Uterus (tissue), 4 donors: ENCODE results near the gene ASB14. TPM values are rescaled to one million over a fixed set of nuclear protein-coding genes. Genes with fewer than 3 reads are reported as not detected.
"Not testable (repeated sequence)": the region's sequence is repeated elsewhere in the genome, so short reads cannot be mapped to it uniquely, and the experiment has no call there.

Experiments
- DNase-seq, 2 donors: peaks; one replicate each; pipeline ENCODE4 v3.0.0-alpha.2; 2019 to 2020
- H3K27ac ChIP-seq, 2 donors: fragments of 200-600 bp; sonication (generic); 1 replicate in 1 of 2; 2 replicates in 1 of 2; pipeline ENCODE4 v1.5.1; 2016 to 2018
- H3K27me3 ChIP-seq, 2 donors: fragments of 200-600 bp; sonication (generic); one replicate each; pipeline ENCODE4 v1.5.1; 2018 to 2019; ENCODE audit warnings: control low read depth in 1 of 2
- H3K36me3 ChIP-seq, 2 donors: fragments of 200-600 bp; sonication (generic); one replicate each; pipeline ENCODE4 v1.5.1; 2019; ENCODE audit warnings: control low read depth in 1 of 2
- H3K4me1 ChIP-seq, 2 donors: fragments of 200-600 bp; sonication (generic); one replicate each; pipeline ENCODE4 v1.5.1; 2018 to 2019; ENCODE audit warnings: control low read depth in 1 of 2
- H3K4me3 ChIP-seq, 2 donors: fragments of 200-600 bp; sonication (generic); 1 replicate in 1 of 2; 2 replicates in 1 of 2; pipeline ENCODE4 v1.5.1; 2018 to 2019; ENCODE audit warnings: mild to moderate bottlenecking in 1 of 2
- H3K9me3 ChIP-seq, 2 donors: fragments of 200-600 bp; sonication (generic); one replicate each; pipeline ENCODE4 v1.5.1; 2019; ENCODE audit warnings: control low read depth in 1 of 2
- CTCF ChIP-seq, 4 experiments: fragments of 200-600 bp in 2 of 4; fragments of 450-650 bp in 2 of 4; sonication (generic) in 2 of 4; IDR thresholded peaks; one replicate each; pipeline ENCODE4 v1.5.1; 2016 to 2019; ENCODE audit warnings: antibody characterized with exemption in 4 of 4, mild to moderate bottlenecking in 2 of 4, moderate library complexity in 1 of 4
- POLR2A ChIP-seq, 2 donors: fragments of 450-650 bp; IDR thresholded peaks; one replicate each; pipeline ENCODE4 v1.6.1; 2016; ENCODE audit warnings: antibody characterized with exemption in 2 of 2, mild to moderate bottlenecking in 1 of 2, moderate library complexity in 1 of 2
- intact Hi-C: fragments of 100-400 bp; cut with DNase I; formaldehyde crosslinking; loops from one replicate; pipeline ENCODE4 v1.15.1; 2023; ENCODE audit warnings: low total_unique reads
- total RNA-seq, 4 donors: library from RNA; depleted of rRNA in 3 of 4; stranded (reverse); fragments of >200 nt in 3 of 4; gene quantifications; one replicate each; pipeline versions ENCODE4 v1.1.0 to v1.2.4, GENCODE V29; 2014 to 2023
- donor health status: DM: yes; HTN: yes; CAD: no.

Gene ASB14
- total RNA-seq: under 1 TPM in 1 of 4 donors, not detected in 3; 0.28 TPM

DNA sequence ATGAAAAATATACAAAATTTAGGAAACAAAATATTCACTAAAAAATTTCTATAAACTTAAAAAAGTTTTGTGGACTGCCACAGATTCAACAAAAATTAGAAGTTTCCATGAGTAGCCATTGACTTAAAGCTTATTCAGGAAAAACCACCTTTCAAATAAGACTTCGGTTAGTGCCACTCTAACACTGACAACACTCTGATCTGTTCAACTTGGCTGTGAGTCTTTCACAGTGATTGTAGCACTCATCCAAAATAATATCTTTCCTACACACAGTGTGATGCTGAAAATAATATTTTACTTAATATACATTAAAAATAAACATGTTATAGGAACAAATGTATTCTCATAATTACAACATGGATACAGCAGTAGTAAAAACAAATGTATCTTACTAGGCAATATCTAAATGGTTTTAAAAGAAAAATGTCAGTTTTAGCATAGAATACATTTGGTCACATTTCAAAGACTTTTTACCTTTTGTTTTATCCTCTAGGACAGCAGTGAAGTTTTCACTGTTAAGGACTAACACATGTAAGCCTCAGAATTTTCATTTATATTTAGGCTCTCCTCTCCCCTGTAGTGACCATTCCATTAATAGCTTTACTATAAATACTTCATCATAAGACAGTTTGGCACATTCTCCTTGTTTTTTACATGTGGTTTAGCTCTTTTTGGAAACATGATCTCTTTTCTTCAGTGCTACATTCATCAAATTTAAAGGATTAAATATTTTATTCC is at the start of gene ASB14:
Gene ASB14 (minus strand): TSS at position 527 of the 738 bp plus-strand sequence. CDS start 652 bp downstream, outside the sequence.
- Histone ChIP-seq H3K4me1 (no peaks in the 10 kb centered on the region), H3K36me3 (no peaks in the 10 kb centered on the region), H3K4me3 (no peak within 1 kb of the TSS), H3K27ac (no peak within 1 kb of the TSS), H3K27me3 (no peaks in the 10 kb centered on the region), H3K9me3 (no peaks in the 10 kb centered on the region)
- intact Hi-C loops: no loop called here
- TF ChIP-seq POLR2A (IDR thresholded peaks at IDR 0.05) (no peak), CTCF (IDR thresholded peaks at IDR 0.05) (no peak)
- DNase-seq: no peak

DNA sequence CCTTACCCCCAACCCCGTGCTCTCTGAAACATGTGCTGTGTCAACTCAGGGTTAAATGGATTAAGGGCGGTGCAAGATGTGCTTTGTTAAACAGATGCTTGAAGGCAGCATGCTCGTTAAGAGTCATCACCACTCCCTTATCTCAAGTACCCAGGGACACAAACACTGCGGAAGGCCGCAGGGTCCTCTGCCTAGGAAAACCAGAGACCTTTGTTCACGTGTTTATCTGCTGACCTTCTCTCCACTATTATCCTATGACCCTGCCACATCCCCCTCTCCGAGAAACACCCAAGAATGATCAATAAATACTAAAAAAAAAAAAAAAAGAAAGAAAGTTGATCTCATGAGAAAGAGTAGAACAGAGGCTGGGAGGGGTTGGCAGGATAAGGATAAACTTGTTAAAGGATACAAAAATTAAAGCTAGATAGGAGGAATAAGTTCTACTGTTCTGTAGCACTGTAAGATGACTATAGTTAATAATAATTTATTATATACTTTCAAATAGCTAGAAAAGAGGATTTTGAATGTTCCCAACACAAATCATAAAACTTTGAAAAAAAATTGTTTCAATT is 46.7 kb upstream of the ASB14 start:
- H3K9me3 ChIP-seq, H3K36me3 ChIP-seq, H3K27ac ChIP-seq, H3K4me1 ChIP-seq, H3K27me3 ChIP-seq, H3K4me3 ChIP-seq, DNase-seq, intact Hi-C loops: not testable (repeated sequence)

DNA sequence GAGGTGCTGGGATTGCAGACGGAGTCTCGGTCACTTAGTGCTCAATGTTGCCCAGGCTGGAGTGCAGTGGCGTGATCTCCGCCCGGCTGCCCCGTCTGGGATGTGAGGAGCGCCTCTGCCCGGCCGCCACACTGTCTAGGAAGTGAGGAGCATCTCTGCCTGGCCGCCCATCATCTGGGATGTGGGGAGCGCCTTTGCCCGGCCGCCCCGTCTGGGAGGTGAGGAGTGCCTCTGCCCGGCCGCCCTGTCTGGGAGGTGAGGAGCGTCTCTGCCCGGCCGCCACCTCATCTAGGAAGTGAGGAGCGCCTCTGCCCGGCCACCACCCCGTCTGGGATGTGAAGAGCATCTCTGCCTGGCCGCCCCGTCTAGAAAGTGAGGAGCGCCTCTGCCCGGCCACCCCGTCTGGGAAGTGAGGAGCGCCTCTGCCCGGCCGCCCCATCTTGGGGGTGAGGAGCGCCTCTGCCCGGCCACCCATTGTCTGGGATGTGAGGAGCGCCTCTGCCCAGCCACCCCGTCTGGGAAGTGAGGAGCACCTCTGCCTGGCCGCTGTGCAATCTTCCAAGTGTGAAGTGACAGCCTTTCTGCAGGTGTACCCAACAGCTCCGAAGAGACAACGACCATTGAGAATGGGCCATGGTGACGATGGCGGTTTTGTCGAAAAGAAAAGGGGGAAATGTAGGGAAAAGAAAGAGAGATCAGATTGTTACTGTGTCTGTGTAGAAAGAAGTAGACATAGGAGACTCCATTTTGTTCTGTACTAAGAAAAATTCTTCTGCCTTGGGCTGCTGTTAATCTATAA is 46.0 kb upstream of the ASB14 start:
- H3K4me3 ChIP-seq, DNase-seq, H3K4me1 ChIP-seq, intact Hi-C loops, H3K27me3 ChIP-seq, H3K27ac ChIP-seq, H3K9me3 ChIP-seq, H3K36me3 ChIP-seq: not testable (repeated sequence)

- no peak for DNase-seq
- Histone ChIP-seq H3K36me3 (no peaks in the 10 kb centered on the region), H3K4me3 (no peak overlapping the region), H3K4me1 (no peaks in the 10 kb centered on the region), H3K9me3 (no peaks in the 10 kb centered on the region), H3K27me3 (no peaks in the 10 kb centered on the region), H3K27ac (no peak overlapping the region)
- TF ChIP-seq POLR2A (IDR thresholded peaks at IDR 0.05): no peak
- TF ChIP-seq CTCF (IDR thresholded peaks at IDR 0.05): no peak
- intact Hi-C loops: no loop called here
These were observed 42.9 kb upstream of the ASB14 start for GRCh38 chr3:57335283-57335938.

DNA sequence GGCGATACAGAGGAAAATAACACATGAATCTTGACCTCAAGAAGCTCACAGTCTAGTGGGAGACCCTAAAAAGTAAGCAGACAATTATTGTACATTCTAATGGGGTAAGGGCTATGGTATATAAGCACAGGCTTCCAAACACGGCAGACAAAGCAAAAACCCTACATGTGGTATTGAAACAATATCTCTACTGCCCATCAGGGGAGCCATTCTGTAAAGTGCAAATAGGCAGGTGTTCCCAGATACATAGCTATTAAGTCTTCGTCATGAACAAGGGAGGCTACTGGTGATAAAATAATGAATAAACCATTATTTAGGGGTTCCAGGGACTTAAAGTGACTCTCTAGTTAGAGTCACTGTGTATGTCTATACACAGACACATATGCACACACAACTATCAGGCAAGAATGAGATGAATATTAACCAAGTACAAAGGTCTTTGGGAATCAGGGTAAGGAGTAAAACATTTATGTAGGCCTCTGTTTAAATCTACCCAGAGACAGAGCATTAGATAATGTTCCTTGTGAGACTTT is 38.7 kb upstream of the ASB14 start:
- no peaks in the 10 kb centered on the region for H3K36me3 ChIP-seq
- TF ChIP-seq CTCF (IDR thresholded peaks at IDR 0.05) (no peak), POLR2A (IDR thresholded peaks at IDR 0.05) (no peak)
- H3K9me3 ChIP-seq: no peaks in the 10 kb centered on the region
- no peaks in the 10 kb centered on the region for H3K27me3 ChIP-seq
- intact Hi-C loops: no loop called here
- no peak for DNase-seq
- no peaks in the 10 kb centered on the region for H3K4me1 ChIP-seq
- H3K27ac ChIP-seq: no peak overlapping the region
- no peak overlapping the region for H3K4me3 ChIP-seq

DNA sequence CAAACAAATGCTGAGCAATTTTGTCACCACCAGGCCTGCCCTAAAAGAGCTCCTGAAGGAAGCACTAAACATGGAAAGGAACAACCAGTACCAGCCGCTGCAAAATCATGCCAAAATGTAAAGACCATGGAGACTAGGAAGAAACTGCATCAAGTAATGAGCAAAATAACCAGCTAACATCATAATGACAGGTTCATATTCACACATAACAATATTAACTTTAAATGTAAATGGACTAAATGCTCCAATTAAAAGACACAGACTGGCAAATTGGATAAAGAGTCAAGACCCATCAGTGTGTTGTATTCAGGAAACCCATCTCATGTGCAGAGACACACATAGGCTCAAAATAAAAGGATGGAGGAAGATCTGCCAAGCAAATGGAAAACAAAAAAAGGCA is 34.0 kb upstream of the ASB14 start:
- H3K27me3 ChIP-seq, DNase-seq, H3K36me3 ChIP-seq, H3K27ac ChIP-seq, intact Hi-C loops, H3K4me1 ChIP-seq, H3K4me3 ChIP-seq, H3K9me3 ChIP-seq: not testable (repeated sequence)
